Breast epithelium (tissue), 3 donors: ENCODE data around the gene FAM217B.

Experiments used
- POLR2A ChIP-seq: fragments of 450-650 bp; IDR thresholded peaks from one replicate; pipeline ENCODE4 v1.6.1; 2016; ENCODE audit warnings: antibody characterized with exemption, mild to moderate bottlenecking, moderate library complexity
- POLR2AphosphoS5 ChIP-seq, 3 donors: sonication (generic); formaldehyde crosslinking; IDR thresholded peaks; one replicate each; pipeline ENCODE4 v1.6.1; 2017; ENCODE audit warnings: antibody characterized with exemption in 3 of 3
- TF ChIP-seq, protein P1 (sequence below), 3 donors: fragments of 450-650 bp; IDR thresholded peaks; one replicate each; pipeline ENCODE4 v1.5.1; 2016 to 2017; ENCODE audit warnings: antibody characterized with exemption in 3 of 3, mild to moderate bottlenecking in 3 of 3, moderate library complexity in 3 of 3

DNA sequence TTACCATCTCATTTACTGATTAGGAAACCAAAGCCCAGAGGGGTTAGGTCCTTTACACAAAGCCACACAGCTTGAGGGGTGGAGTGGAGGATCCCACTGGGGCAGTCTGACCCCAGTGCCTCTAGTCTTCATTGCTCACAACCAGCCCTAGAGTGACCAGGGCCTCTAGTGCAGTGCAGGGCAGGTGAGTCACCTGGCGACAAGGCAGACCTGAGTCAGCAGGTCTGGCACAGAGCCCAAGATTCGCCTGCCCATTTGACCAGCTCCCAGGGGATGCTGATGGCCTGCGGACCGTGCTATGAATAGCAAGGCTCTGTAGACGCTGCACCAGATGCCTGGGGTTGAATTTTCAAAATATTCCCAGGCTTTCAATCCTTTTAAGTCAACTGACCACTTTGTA lies 48.0 kb downstream of the FAM217B start:
- TF ChIP-seq, protein P1, sequence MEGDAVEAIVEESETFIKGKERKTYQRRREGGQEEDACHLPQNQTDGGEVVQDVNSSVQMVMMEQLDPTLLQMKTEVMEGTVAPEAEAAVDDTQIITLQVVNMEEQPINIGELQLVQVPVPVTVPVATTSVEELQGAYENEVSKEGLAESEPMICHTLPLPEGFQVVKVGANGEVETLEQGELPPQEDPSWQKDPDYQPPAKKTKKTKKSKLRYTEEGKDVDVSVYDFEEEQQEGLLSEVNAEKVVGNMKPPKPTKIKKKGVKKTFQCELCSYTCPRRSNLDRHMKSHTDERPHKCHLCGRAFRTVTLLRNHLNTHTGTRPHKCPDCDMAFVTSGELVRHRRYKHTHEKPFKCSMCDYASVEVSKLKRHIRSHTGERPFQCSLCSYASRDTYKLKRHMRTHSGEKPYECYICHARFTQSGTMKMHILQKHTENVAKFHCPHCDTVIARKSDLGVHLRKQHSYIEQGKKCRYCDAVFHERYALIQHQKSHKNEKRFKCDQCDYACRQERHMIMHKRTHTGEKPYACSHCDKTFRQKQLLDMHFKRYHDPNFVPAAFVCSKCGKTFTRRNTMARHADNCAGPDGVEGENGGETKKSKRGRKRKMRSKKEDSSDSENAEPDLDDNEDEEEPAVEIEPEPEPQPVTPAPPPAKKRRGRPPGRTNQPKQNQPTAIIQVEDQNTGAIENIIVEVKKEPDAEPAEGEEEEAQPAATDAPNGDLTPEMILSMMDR (IDR thresholded peaks at IDR 0.05): no peak
- TF ChIP-seq POLR2AphosphoS5 (IDR thresholded peaks at IDR 0.05) (no peak), POLR2A (no peak)
